Measurements from ENCODE around the gene KIRREL3.

GRCh38 chr11:126832387-126832786 is 168.2 kb downstream of the KIRREL3 start:
- TF ChIP-seq GATA2 (IDR thresholded peaks at IDR 0.05; ENCODE audit: low read depth, low read length) (peak; percentile 98), GATA3 (IDR thresholded peaks at IDR 0.05; ENCODE audit: low read depth, low read length) (peak; percentile 96)
